ENCODE measurements around the gene TBRG4. TPM values are rescaled to one million over a fixed set of nuclear protein-coding genes. Genes with fewer than 3 reads are reported as not detected.

The TBRG4 gene
- polyA plus RNA-seq, 10 donors: 31.4 to 44.2 (median 37.5) TPM

GRCh38 chr7:45075871-45076796 is 35.4 kb downstream of the TBRG4 start:
- no peak for DNase-seq

GRCh38 chr7:45075355-45075644 is 36.2 kb downstream of the TBRG4 start:
- DNase-seq: no peak

GRCh38 chr7:45074528-45075354 is 36.8 kb downstream of the TBRG4 start:
- no peak for DNase-seq

GRCh38 chr7:45073786-45074527 is 37.5 kb downstream of the TBRG4 start:
- no peak for DNase-seq

- DNase-seq: no peak
Observed at GRCh38 chr7:45073031-45073785, 38.3 kb downstream of the TBRG4 start.

GRCh38 chr7:45072131-45073030 is 39.1 kb downstream of the TBRG4 start:
- DNase-seq: no peak

GRCh38 chr7:45071528-45071927 is 40.0 kb downstream of the TBRG4 start:
- no peak for DNase-seq

GRCh38 chr7:45070254-45070642 is 41.2 kb downstream of the TBRG4 start:
- no peak for DNase-seq

- DNase-seq: no peak
Observed at GRCh38 chr7:45069444-45070253, 41.8 kb downstream of the TBRG4 start.

GRCh38 chr7:45068236-45069023 is 43.1 kb downstream of the TBRG4 start:
- DNase-seq: no peak

- DNase-seq: no peak
Observed at GRCh38 chr7:45067582-45067981, 43.9 kb downstream of the TBRG4 start.

- no peak for DNase-seq
Observed at GRCh38 chr7:45066409-45066808, 45.1 kb downstream of the TBRG4 start.

GRCh38 chr7:45065031-45065995 is 46.2 kb downstream of the TBRG4 start:
- no peak for DNase-seq

GRCh38 chr7:45064047-45064725 is 47.3 kb downstream of the TBRG4 start:
- DNase-seq: no peak

GRCh38 chr7:45061806-45062425 is 49.6 kb downstream of the TBRG4 start:
- no peak for DNase-seq

- no peak for DNase-seq
Observed at GRCh38 chr7:45061352-45061751, 50.1 kb downstream of the TBRG4 start.
